WTC11 (cell line): ENCODE measurements around the gene RAI14. TPM values are rescaled to one million over a fixed set of nuclear protein-coding genes. Genes with fewer than 3 reads are reported as not detected.

Experiments
- ATAC-seq: fragments of 200-7000 bp; cut with Tn5 transposase; 2 replicates; pipeline ENCODE4 v1.10.0; 2021; ENCODE audit warnings: mild to moderate bottlenecking, moderate library complexity
- CTCF ChIA-PET: fragments of 300-600 bp; sonication (Branson Sonifier 250); formaldehyde crosslinking; loops from one replicate; lab custom pipeline; 2021; ENCODE audit warnings: antibody characterized with exemption; lab: Charles Lee
- POLR2A ChIA-PET: fragments of 350-600 bp; sonication (Branson Sonifier 250); formaldehyde crosslinking; loops from one replicate; lab custom pipeline; 2021; ENCODE audit warnings: antibody characterized with exemption; lab: Charles Lee
- DNase-seq: peaks from one replicate; pipeline ENCODE4 v3.0.0; 2021; ENCODE audit warnings: low spot score
- H3K27ac Mint-ChIP-seq: 2 replicates; pipeline ENCODE4 v1.8.0; 2021; ENCODE audit warnings: mixed read lengths
- H3K27me3 Mint-ChIP-seq: 2 replicates; pipeline ENCODE4 v1.8.0; 2021; ENCODE audit warnings: low read depth, mild to moderate bottlenecking, moderate library complexity, mixed read lengths
- H3K36me3 Mint-ChIP-seq: 2 replicates; pipeline ENCODE4 v1.8.0; 2021; ENCODE audit warnings: mixed read lengths
- H3K4me1 Mint-ChIP-seq: 2 replicates; pipeline ENCODE4 v1.8.0; 2022; ENCODE audit warnings: mixed read lengths
- H3K4me3 Mint-ChIP-seq: 2 replicates; pipeline ENCODE4 v1.8.0; 2021; ENCODE audit warnings: mild to moderate bottlenecking, moderate library complexity, mixed read lengths
- H3K9me3 Mint-ChIP-seq: 2 replicates; pipeline ENCODE4 v1.8.0; 2021; ENCODE audit warnings: mixed read lengths
- ARID4B ChIP-seq: sonication (generic); formaldehyde crosslinking; IDR thresholded peaks from 2 replicates; pipeline ENCODE4 v1.8.0; 2023; ENCODE audit warnings: missing genetic modification reagents, mild to moderate bottlenecking, borderline replicate concordance
- ATF1 ChIP-seq: sonication (generic); formaldehyde crosslinking; IDR thresholded peaks from 2 replicates; pipeline ENCODE4 v1.8.1; 2023; ENCODE audit warnings: mild to moderate bottlenecking, moderate library complexity, missing genetic modification reagents
- ELF4 ChIP-seq: sonication (generic); formaldehyde crosslinking; IDR thresholded peaks from 2 replicates; pipeline ENCODE4 v1.8.1; 2022; ENCODE audit warnings: low read depth, mild to moderate bottlenecking, moderate library complexity, missing genetic modification reagents
- EMX1 ChIP-seq: fragments of 250-450 bp; sonication (Bioruptor Pico); IDR thresholded peaks from 2 replicates; pipeline ENCODE4 v1.8.0; 2021; ENCODE audit warnings: mild to moderate bottlenecking
- FOXP1 ChIP-seq: sonication (generic); formaldehyde crosslinking; IDR thresholded peaks from 2 replicates; pipeline ENCODE4 v1.8.0; 2022; ENCODE audit warnings: missing genetic modification reagents, mild to moderate bottlenecking, moderate library complexity, borderline replicate concordance
- IRF2 ChIP-seq: sonication (generic); formaldehyde crosslinking; IDR thresholded peaks from 2 replicates; pipeline ENCODE4 v1.8.0; 2022; ENCODE audit warnings: low read depth, missing genetic modification reagents, borderline replicate concordance
- JUN ChIP-seq: sonication (generic); formaldehyde crosslinking; IDR thresholded peaks from 2 replicates; pipeline ENCODE4 v1.8.0; 2023; ENCODE audit warnings: mild to moderate bottlenecking, missing genetic modification reagents
- NR1H2 ChIP-seq: sonication (generic); formaldehyde crosslinking; IDR thresholded peaks from 2 replicates; pipeline ENCODE4 v1.9.0; 2021; ENCODE audit warnings: mild to moderate bottlenecking, moderate library complexity, missing genetic modification reagents
- NR2C2 ChIP-seq: sonication (generic); formaldehyde crosslinking; IDR thresholded peaks from 2 replicates; pipeline ENCODE4 v1.8.0; 2022; ENCODE audit warnings: mild to moderate bottlenecking, missing genetic modification reagents
- OVOL2 ChIP-seq: fragments of 250-450 bp; sonication (Bioruptor Pico); IDR thresholded peaks from 2 replicates; pipeline ENCODE4 v1.9.0; 2021; ENCODE audit warnings: mild to moderate bottlenecking, borderline replicate concordance
- RELA ChIP-seq: sonication (generic); formaldehyde crosslinking; IDR thresholded peaks from 2 replicates; pipeline ENCODE4 v1.8.1; 2022; ENCODE audit warnings: missing genetic modification reagents, mild to moderate bottlenecking, borderline replicate concordance
- SMAD4 ChIP-seq: sonication (generic); formaldehyde crosslinking; IDR thresholded peaks from 2 replicates; pipeline ENCODE4 v1.8.0; 2022; ENCODE audit warnings: mild to moderate bottlenecking, missing genetic modification reagents
- SP1 ChIP-seq: sonication (generic); formaldehyde crosslinking; conservative IDR thresholded peaks from 2 replicates; pipeline ENCODE4 v1.8.1; 2022; ENCODE audit warnings: missing genetic modification reagents
- ZNF121 ChIP-seq: sonication (generic); formaldehyde crosslinking; IDR thresholded peaks from 2 replicates; pipeline ENCODE4 v1.8.0; 2023; ENCODE audit warnings: missing genetic modification reagents
- ZNF671 ChIP-seq: fragments of 250-450 bp; sonication (Bioruptor Pico); IDR thresholded peaks from 2 replicates; pipeline ENCODE4 v1.8.0; 2021; ENCODE audit warnings: mild to moderate bottlenecking
- total RNA-seq: library from RNA; stranded (reverse); gene quantifications from 3 replicates; pipeline ENCODE4 v1.2.3, GENCODE V29; 2021
- TF ChIP-seq, protein P1 (sequence below): sonication (generic); formaldehyde crosslinking; IDR thresholded peaks from 2 replicates; pipeline ENCODE4 v1.8.1; 2023; ENCODE audit warnings: mild to moderate bottlenecking, missing genetic modification reagents
- TF ChIP-seq, protein P2 (sequence below): fragments of 250-450 bp; sonication (Bioruptor Pico); IDR thresholded peaks from 2 replicates; pipeline ENCODE4 v2.1.2; 2022; ENCODE audit warnings: mild to moderate bottlenecking, moderate library complexity
- TF ChIP-seq, protein P3 (sequence below): fragments of 250-450 bp; sonication (Bioruptor Pico); conservative IDR thresholded peaks from 2 replicates; pipeline ENCODE4 v1.9.0; 2021; ENCODE audit warnings: mild to moderate bottlenecking
- TF ChIP-seq, protein P4 (sequence below): sonication (generic); formaldehyde crosslinking; conservative IDR thresholded peaks from 2 replicates; pipeline ENCODE4 v1.8.1; 2023; ENCODE audit warnings: mild to moderate bottlenecking, low read depth, missing genetic modification reagents, moderate library complexity
- TF ChIP-seq, protein P5 (sequence below): fragments of 250-450 bp; sonication (Bioruptor Pico); IDR thresholded peaks from 2 replicates; pipeline ENCODE4 v1.9.0; 2021; ENCODE audit warnings: mild to moderate bottlenecking, borderline replicate concordance

Gene RAI14
- total RNA-seq, 1 experiment from 2014 or later, result 185 TPM

- TF ChIP-seq ZNF671 (CRISPR knock-in tag) (no peak), ARID4B (CRISPR knock-in tag) (no peak), OVOL2 (CRISPR knock-in tag) (no peak), EMX1 (CRISPR knock-in tag) (no peak), ATF1 (CRISPR knock-in tag) (no peak)
Measured at GRCh38 chr5:34690898-34691297, 34.8 kb downstream of the RAI14 start (continued).

DNA sequence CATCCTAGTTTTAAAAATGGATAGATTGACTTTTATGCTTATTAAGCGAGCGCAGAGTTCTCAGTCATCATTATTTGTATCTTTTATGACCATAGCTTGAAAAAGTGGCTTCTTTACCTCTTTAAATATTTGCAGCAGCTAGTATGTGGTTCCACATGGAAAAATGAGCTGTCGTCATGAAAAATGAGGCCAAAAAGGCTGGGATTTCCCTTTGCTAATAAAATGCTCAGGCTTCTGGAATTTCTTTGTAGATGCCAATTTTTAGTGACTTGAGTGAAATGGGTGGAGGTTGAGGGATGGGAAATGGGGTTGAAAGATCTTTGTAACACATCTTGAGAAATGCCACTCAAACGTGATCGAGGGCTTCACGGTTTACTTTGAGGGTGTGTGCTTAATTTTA lies 35.2 kb downstream of the RAI14 start:
- no peaks in the 10 kb centered on the region for H3K27me3 Mint-ChIP-seq
- TF ChIP-seq IRF2 (CRISPR knock-in tag) (no peak), JUN (CRISPR knock-in tag) (no peak), ELF4 (no peak), NR2C2 (CRISPR knock-in tag) (no peak), SMAD4 (CRISPR knock-in tag) (no peak), SP1 (CRISPR knock-in tag) (no peak), FOXP1 (CRISPR knock-in tag) (no peak), ATF1 (CRISPR knock-in tag) (no peak), ZNF121 (CRISPR knock-in tag) (no peak), NR1H2 (CRISPR knock-in tag) (no peak), RELA (CRISPR knock-in tag) (no peak)
- TF ChIP-seq, protein P1, sequence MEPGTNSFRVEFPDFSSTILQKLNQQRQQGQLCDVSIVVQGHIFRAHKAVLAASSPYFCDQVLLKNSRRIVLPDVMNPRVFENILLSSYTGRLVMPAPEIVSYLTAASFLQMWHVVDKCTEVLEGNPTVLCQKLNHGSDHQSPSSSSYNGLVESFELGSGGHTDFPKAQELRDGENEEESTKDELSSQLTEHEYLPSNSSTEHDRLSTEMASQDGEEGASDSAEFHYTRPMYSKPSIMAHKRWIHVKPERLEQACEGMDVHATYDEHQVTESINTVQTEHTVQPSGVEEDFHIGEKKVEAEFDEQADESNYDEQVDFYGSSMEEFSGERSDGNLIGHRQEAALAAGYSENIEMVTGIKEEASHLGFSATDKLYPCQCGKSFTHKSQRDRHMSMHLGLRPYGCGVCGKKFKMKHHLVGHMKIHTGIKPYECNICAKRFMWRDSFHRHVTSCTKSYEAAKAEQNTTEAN, result no peak
- TF ChIP-seq, protein P2, sequence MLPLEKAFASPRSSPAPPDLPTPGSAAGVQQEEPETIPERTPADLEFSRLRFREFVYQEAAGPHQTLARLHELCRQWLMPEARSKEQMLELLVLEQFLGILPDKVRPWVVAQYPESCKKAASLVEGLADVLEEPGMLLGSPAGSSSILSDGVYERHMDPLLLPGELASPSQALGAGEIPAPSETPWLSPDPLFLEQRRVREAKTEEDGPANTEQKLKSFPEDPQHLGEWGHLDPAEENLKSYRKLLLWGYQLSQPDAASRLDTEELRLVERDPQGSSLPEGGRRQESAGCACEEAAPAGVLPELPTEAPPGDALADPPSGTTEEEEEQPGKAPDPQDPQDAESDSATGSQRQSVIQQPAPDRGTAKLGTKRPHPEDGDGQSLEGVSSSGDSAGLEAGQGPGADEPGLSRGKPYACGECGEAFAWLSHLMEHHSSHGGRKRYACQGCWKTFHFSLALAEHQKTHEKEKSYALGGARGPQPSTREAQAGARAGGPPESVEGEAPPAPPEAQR (CRISPR knock-in tag), result no peak
- TF ChIP-seq, protein P3, sequence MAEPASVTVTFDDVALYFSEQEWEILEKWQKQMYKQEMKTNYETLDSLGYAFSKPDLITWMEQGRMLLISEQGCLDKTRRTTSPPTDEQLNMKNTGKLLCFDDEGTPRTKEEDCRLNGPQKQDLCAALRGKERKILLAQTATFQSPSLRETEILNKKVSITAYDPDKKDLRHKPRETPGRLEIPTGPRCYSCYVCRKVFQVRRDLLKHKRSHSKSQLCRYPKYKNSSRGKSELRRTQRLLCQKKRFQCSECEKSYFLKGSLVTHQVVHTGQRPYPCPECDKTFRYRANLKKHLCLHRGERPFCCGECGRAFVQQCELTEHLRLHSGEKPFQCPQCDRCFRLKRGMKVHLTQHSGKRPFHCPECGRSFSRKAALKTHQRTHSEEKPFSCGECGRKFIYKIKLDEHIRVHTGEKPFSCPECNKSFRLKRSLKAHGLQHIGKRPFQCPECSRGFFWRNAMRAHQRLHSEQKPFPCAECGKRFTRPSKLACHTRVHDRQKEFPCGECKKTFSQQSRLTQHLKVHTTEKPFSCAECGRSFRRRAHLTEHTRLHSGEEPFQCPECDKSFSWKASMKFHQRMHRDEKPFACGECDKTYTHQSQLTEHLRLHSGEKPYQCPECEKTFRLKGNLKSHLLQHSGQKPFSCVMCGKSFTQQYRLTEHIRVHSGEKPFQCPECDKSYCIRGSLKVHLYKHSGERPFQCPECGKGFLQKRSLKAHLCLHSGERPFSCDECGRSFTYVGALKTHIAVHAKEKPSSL (CRISPR knock-in tag), result no peak
- TF ChIP-seq, protein P4, sequence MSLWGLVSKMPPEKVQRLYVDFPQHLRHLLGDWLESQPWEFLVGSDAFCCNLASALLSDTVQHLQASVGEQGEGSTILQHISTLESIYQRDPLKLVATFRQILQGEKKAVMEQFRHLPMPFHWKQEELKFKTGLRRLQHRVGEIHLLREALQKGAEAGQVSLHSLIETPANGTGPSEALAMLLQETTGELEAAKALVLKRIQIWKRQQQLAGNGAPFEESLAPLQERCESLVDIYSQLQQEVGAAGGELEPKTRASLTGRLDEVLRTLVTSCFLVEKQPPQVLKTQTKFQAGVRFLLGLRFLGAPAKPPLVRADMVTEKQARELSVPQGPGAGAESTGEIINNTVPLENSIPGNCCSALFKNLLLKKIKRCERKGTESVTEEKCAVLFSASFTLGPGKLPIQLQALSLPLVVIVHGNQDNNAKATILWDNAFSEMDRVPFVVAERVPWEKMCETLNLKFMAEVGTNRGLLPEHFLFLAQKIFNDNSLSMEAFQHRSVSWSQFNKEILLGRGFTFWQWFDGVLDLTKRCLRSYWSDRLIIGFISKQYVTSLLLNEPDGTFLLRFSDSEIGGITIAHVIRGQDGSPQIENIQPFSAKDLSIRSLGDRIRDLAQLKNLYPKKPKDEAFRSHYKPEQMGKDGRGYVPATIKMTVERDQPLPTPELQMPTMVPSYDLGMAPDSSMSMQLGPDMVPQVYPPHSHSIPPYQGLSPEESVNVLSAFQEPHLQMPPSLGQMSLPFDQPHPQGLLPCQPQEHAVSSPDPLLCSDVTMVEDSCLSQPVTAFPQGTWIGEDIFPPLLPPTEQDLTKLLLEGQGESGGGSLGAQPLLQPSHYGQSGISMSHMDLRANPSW (CRISPR knock-in tag), result no peak
- TF ChIP-seq, protein P5, sequence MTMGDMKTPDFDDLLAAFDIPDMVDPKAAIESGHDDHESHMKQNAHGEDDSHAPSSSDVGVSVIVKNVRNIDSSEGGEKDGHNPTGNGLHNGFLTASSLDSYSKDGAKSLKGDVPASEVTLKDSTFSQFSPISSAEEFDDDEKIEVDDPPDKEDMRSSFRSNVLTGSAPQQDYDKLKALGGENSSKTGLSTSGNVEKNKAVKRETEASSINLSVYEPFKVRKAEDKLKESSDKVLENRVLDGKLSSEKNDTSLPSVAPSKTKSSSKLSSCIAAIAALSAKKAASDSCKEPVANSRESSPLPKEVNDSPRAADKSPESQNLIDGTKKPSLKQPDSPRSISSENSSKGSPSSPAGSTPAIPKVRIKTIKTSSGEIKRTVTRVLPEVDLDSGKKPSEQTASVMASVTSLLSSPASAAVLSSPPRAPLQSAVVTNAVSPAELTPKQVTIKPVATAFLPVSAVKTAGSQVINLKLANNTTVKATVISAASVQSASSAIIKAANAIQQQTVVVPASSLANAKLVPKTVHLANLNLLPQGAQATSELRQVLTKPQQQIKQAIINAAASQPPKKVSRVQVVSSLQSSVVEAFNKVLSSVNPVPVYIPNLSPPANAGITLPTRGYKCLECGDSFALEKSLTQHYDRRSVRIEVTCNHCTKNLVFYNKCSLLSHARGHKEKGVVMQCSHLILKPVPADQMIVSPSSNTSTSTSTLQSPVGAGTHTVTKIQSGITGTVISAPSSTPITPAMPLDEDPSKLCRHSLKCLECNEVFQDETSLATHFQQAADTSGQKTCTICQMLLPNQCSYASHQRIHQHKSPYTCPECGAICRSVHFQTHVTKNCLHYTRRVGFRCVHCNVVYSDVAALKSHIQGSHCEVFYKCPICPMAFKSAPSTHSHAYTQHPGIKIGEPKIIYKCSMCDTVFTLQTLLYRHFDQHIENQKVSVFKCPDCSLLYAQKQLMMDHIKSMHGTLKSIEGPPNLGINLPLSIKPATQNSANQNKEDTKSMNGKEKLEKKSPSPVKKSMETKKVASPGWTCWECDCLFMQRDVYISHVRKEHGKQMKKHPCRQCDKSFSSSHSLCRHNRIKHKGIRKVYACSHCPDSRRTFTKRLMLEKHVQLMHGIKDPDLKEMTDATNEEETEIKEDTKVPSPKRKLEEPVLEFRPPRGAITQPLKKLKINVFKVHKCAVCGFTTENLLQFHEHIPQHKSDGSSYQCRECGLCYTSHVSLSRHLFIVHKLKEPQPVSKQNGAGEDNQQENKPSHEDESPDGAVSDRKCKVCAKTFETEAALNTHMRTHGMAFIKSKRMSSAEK (CRISPR knock-in tag), result no peak
- TF ChIP-seq, all 79 proteins: peak for 0
- ChIA-PET CTCF (no interaction called here), POLR2A (no interaction called here)
- Mint-ChIP-seq H3K4me3 (no peak overlapping the region), H3K27ac (peak overlapping the region; percentile 43; the same call in 1 of the 2 replicates), H3K4me1 (peaks cover 66% of the 10 kb centered on the region), H3K9me3 (no peaks in the 10 kb centered on the region), H3K36me3 (peaks cover 49% of the 10 kb centered on the region)
- DNase-seq (no peak), ATAC-seq (no peak)
